Fibroblast of lung (primary cell): ENCODE results near the gene MTA2. TPM values are rescaled to one million over a fixed set of nuclear protein-coding genes. Genes with fewer than 3 reads are reported as not detected.
A peak's percentile ranks its signal among the peaks of the same experiment; 100 is the strongest.
"Not testable (repeated sequence)": the region's sequence is repeated elsewhere in the genome, so short reads cannot be mapped to it uniquely, and the experiment has no call there.

Experiments used
- DNase-seq, 2 donors: peaks; one replicate each; pipeline versions ENCODE4 v3.0.0 to v3.0.0-alpha.2; 2010; ENCODE audit warnings: low read depth in 2 of 2
- H2AFZ ChIP-seq: 2 replicates; pipeline ENCODE4 v1.5.1; 2012; ENCODE audit warnings: low read length, control low read depth, inconsistent platforms
- H3K27ac ChIP-seq: 2 replicates; pipeline ENCODE4 v1.5.1; 2011; ENCODE audit warnings: low read length, control low read depth; ENCODE audit not compliant: insufficient read depth
- H3K27me3 ChIP-seq: 2 replicates; pipeline ENCODE4 v1.5.1; 2011; ENCODE audit warnings: mild to moderate bottlenecking, low read length; ENCODE audit not compliant: control insufficient read depth, insufficient read depth
- H3K36me3 ChIP-seq: 2 replicates; pipeline ENCODE4 v1.5.1; 2011; ENCODE audit warnings: low read length; ENCODE audit not compliant: control insufficient read depth, insufficient read depth
- H3K4me1 ChIP-seq: 2 replicates; pipeline ENCODE4 v1.5.1; 2011; ENCODE audit warnings: low read length; ENCODE audit not compliant: control insufficient read depth, insufficient read depth; ENCODE audit errors: extremely low read depth
- H3K4me2 ChIP-seq: 2 replicates; pipeline ENCODE4 v1.5.1; 2011; ENCODE audit warnings: low read length, control low read depth; ENCODE audit not compliant: insufficient read depth; ENCODE audit errors: extremely low read depth
- H3K4me3 ChIP-seq, 4 experiments: fragments of 200-600 bp in 1 of 4; sonication (generic) in 1 of 4; replicated peaks in 1 of 4; 2 replicates each; pipeline ENCODE4 v1.5.1; 2011 to 2016; ENCODE audit warnings: low read length in 4 of 4, low read depth in 3 of 4, mild to moderate bottlenecking in 3 of 4, control low read depth in 2 of 4, inconsistent platforms in 1 of 4, mixed read lengths in 1 of 4; ENCODE audit not compliant: insufficient read depth in 1 of 4; ENCODE audit errors: control extremely low read depth in 1 of 4
- H3K79me2 ChIP-seq: 2 replicates; pipeline ENCODE4 v1.5.1; 2012; ENCODE audit warnings: mild to moderate bottlenecking, low read length, inconsistent platforms; ENCODE audit not compliant: control insufficient read depth, insufficient read depth
- H3K9ac ChIP-seq: 2 replicates; pipeline ENCODE4 v1.5.1; 2011; ENCODE audit warnings: mild to moderate bottlenecking, low read length, control low read depth; ENCODE audit not compliant: insufficient read depth
- H3K9me3 ChIP-seq: 2 replicates; pipeline ENCODE4 v1.5.1; 2012; ENCODE audit warnings: low read depth, low read length; ENCODE audit not compliant: control insufficient read depth, insufficient read depth
- H4K20me1 ChIP-seq: 2 replicates; pipeline ENCODE4 v1.5.1; 2011; ENCODE audit warnings: low read length; ENCODE audit not compliant: control insufficient read depth, insufficient read depth; ENCODE audit errors: extremely low read depth
- EZH2 ChIP-seq: IDR thresholded peaks from 2 replicates; pipeline ENCODE4 v1.5.1; 2012; ENCODE audit warnings: low read length, control low read depth, mild to moderate bottlenecking; ENCODE audit errors: missing control alignments
- polyA plus RNA-seq, 2 donors: library from polyadenylated mRNA; depleted of rRNA in 1 of 2; stranded (reverse) in 1 of 2; unstranded in 1 of 2; fragments of >200 nt; gene quantifications; 2 replicates each; pipeline ENCODE4 v1.2.1, GENCODE V29; 2011 to 2012; ENCODE audit warnings: missing spikeins in 1 of 2
- total RNA-seq: library from RNA; depleted of rRNA; stranded (reverse); fragments of >200 nt; gene quantifications from 2 replicates; pipeline ENCODE4 v1.2.1, GENCODE V29; 2014
- TF ChIP-seq, protein P1 (sequence below), 2 donors: IDR thresholded peaks in 1 of 2; conservative IDR thresholded peaks in 1 of 2; 1 replicate in 1 of 2; 2 replicates in 1 of 2; pipeline ENCODE4 v1.5.1; 2011 to 2012; ENCODE audit warnings: low read length in 2 of 2, control low read depth in 1 of 2, inconsistent platforms in 1 of 2, low read depth in 1 of 2, mild to moderate bottlenecking in 1 of 2

MTA2 gene
- total and polyA plus RNA-seq, 2 donors (not counting 1 experiment from before 2014, with no cell fraction given), result 31.4 to 117 TPM

DNA sequence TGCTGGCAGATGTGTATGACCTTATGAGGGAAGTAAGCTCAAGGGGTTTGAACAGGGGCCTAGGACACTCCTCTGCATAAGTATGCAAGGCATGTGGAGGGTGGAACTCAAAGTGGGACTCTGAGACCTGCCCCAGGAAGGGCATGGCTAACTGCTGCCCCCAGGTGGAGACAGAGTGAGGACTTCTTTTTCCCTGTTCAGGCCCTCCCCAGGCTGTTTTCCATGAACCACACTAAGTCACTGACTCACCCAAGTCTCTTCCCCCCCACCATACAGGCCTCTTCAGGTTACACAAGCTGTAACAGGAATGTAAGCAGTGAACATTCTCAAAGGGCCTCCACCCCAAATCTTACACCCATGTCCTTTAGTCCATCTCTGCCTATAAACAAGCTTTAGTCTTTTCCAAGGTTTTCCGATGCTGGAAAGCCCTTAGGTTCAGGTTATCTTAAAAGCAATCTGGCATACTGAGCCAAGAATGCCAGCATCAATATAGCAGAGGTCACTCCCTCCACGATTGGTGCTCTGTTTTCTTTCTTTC is 41.0 kb downstream of the MTA2 start:
- Histone ChIP-seq H3K9me3 (no peaks in the 10 kb centered on the region), H3K27me3 (no peaks in the 10 kb centered on the region), H4K20me1 (no peaks in the 10 kb centered on the region), H3K4me2 (peak overlapping the region; percentile 41), H3K4me3 (peak overlapping the region in 1 of 4 experiments; percentile 5), H3K79me2 (peaks cover 34% of the 10 kb centered on the region), H3K36me3 (peaks cover 15% of the 10 kb centered on the region), H2AFZ (no peak overlapping the region), H3K9ac (no peak overlapping the region), H3K27ac (peak overlapping the region; percentile 38), H3K4me1 (peaks cover 28% of the 10 kb centered on the region)
- TF ChIP-seq, protein P1, sequence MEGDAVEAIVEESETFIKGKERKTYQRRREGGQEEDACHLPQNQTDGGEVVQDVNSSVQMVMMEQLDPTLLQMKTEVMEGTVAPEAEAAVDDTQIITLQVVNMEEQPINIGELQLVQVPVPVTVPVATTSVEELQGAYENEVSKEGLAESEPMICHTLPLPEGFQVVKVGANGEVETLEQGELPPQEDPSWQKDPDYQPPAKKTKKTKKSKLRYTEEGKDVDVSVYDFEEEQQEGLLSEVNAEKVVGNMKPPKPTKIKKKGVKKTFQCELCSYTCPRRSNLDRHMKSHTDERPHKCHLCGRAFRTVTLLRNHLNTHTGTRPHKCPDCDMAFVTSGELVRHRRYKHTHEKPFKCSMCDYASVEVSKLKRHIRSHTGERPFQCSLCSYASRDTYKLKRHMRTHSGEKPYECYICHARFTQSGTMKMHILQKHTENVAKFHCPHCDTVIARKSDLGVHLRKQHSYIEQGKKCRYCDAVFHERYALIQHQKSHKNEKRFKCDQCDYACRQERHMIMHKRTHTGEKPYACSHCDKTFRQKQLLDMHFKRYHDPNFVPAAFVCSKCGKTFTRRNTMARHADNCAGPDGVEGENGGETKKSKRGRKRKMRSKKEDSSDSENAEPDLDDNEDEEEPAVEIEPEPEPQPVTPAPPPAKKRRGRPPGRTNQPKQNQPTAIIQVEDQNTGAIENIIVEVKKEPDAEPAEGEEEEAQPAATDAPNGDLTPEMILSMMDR (conservative IDR thresholded peaks at IDR 0.05 in 1 of 2, IDR thresholded peaks at IDR 0.05 in 1 of 2; ENCODE audit: low read depth in 1 of 2, low read length in 2 of 2), result peak; percentile 82 to 94
- TF ChIP-seq EZH2, result no peak
- peak; percentile 98 for DNase-seq

DNA sequence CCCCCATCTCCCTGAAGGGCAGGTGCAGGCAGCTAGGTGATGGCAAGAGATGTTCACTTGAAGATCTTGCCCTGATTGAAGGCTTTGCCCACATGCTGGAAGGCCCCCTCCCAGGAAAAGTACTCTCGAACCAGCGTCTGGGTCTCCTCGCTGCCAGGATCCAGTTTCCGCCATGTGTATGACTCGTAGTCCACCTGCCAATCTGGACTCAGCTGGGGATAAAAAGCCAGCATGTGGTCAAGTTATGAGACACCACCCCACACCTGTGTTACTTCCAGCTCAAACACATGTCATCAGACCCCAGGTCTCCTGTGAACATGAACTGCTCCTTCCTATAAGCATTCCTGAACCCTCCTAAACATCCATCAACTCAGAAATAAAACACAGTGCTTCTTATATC is 42.0 kb downstream of the MTA2 start:
- peaks cover 13% of the 10 kb centered on the region for H3K36me3 ChIP-seq
- not testable (repeated sequence) for H3K4me2 ChIP-seq, H3K9ac ChIP-seq, H2AFZ ChIP-seq, H3K27me3 ChIP-seq, DNase-seq, H3K9me3 ChIP-seq, H3K4me3 ChIP-seq, H4K20me1 ChIP-seq
- peaks cover 37% of the 10 kb centered on the region for H3K4me1 ChIP-seq
- H3K27ac ChIP-seq, result peak overlapping the region; percentile 26
- H3K79me2 ChIP-seq, result peaks cover 34% of the 10 kb centered on the region

DNA sequence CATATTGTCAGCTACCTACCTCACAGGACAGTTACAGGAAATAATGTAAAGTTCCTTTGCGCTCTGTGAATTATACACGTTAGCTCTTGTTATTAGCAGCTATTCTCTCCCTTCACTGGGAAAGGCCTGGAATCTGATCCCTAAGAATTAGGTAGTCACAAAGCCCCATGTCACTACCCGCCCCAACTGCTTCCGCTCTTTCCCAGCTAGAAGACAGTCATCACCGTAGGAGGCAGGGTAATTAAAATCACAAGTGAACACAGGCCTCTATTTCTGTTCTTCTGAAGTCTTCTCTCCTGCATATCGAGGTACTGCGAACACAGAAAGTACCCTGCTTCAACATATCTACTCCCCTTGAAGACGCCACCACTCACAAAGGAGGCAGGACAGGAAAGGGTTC is 42.5 kb downstream of the MTA2 start:
- H2AFZ ChIP-seq, result no peak overlapping the region
- no peak overlapping the region for H3K9ac ChIP-seq
- no peaks in the 10 kb centered on the region for H4K20me1 ChIP-seq
- H3K4me1 ChIP-seq, result peaks cover 41% of the 10 kb centered on the region
- no peak overlapping the region for H3K4me3 ChIP-seq
- H3K27ac ChIP-seq, result no peak overlapping the region
- H3K4me2 ChIP-seq, result no peak overlapping the region
- peaks cover 35% of the 10 kb centered on the region for H3K79me2 ChIP-seq
- DNase-seq, result no peak
- TF ChIP-seq EZH2, result no peak
- TF ChIP-seq, protein P1 (conservative IDR thresholded peaks at IDR 0.05 in 1 of 2, IDR thresholded peaks at IDR 0.05 in 1 of 2; ENCODE audit: low read depth in 1 of 2, low read length in 2 of 2), result no peak
- H3K9me3 ChIP-seq, result no peaks in the 10 kb centered on the region
- no peaks in the 10 kb centered on the region for H3K27me3 ChIP-seq
- peaks cover 13% of the 10 kb centered on the region for H3K36me3 ChIP-seq
